ENCODE data around the gene KCNQ1. TPM values are rescaled to one million over a fixed set of nuclear protein-coding genes. Genes with fewer than 3 reads are reported as not detected.

The KCNQ1 gene
- total RNA-seq, 3 donors from 2014 or later (not counting 1 experiment from before 2014, with no cell fraction given): 1.9 to 7.8 (median 3.3) TPM

DNA sequence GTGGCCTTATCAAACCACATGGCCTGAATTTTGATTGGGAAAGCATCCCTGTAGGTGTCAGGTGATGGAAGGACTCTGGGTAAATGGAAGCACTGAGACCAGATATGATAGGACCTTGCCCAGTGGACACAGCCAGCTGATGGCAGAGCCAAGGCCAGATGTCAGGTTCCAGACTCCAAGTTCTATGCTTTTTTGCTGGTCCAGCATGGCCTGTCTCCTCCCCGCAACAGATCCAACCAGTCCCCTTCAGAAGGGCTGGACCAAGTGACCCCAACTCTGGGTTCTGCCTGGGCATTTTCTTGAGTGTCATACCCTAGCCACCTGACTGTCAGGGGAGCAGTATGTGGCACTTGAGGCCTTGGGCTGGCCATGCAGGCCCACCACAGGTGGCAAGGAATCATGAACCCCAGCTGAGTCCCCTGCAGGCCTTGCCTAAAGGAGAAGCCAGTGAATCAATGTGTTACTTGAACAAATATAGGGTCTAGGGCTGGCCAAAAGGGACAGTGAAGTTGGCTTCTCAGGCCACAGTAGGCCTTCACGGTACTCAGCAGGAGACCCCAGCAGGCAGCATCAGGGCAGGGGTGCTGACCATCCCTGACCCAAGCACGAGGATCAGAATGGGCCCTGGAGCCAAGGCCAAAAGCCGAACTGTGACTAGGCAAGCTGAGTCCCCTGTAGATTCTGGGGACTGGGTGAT, 227.9 kb downstream of the KCNQ1 start:
- intact Hi-C loops (cut with micrococcal nuclease): no loop called here
- Histone ChIP-seq H3K27ac (ENCODE audit: low read length) (no peak overlapping the region), H3K4me1 (ENCODE audit: control insufficient read depth, insufficient read depth, low read length) (no peaks in the 10 kb centered on the region), H3K4me3 (ENCODE audit: low read length) (no peak overlapping the region), H3K27me3 (ENCODE audit: control insufficient read depth, insufficient read depth, low read length) (no peaks in the 10 kb centered on the region), H3K9me3 (ENCODE audit: control insufficient read depth, insufficient read depth, low read length) (no peaks in the 10 kb centered on the region), H3K36me3 (ENCODE audit: control insufficient read depth, insufficient read depth, low read length) (no peaks in the 10 kb centered on the region)
- DNase-seq: no peak
- Mint-ChIP-seq H3K4me1 (peaks cover 0 to 10% of the 10 kb centered on the region in 2 donors), H3K9me3 (no peaks in the 10 kb centered on the region), H3K27me3 (ENCODE audit: low read depth in 2 of 2) (no peaks in the 10 kb centered on the region), H3K27ac (no peak overlapping the region), H3K4me3 (no peak overlapping the region), H3K36me3 (no peaks in the 10 kb centered on the region)
- 94% methylated on average over 4 of the region's 4 CpGs for WGBS (ENCODE audit: insufficient coverage)
- no peak for ATAC-seq
- TF ChIP-seq, protein P1, sequence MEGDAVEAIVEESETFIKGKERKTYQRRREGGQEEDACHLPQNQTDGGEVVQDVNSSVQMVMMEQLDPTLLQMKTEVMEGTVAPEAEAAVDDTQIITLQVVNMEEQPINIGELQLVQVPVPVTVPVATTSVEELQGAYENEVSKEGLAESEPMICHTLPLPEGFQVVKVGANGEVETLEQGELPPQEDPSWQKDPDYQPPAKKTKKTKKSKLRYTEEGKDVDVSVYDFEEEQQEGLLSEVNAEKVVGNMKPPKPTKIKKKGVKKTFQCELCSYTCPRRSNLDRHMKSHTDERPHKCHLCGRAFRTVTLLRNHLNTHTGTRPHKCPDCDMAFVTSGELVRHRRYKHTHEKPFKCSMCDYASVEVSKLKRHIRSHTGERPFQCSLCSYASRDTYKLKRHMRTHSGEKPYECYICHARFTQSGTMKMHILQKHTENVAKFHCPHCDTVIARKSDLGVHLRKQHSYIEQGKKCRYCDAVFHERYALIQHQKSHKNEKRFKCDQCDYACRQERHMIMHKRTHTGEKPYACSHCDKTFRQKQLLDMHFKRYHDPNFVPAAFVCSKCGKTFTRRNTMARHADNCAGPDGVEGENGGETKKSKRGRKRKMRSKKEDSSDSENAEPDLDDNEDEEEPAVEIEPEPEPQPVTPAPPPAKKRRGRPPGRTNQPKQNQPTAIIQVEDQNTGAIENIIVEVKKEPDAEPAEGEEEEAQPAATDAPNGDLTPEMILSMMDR (IDR thresholded peaks at IDR 0.05): no peak

DNA sequence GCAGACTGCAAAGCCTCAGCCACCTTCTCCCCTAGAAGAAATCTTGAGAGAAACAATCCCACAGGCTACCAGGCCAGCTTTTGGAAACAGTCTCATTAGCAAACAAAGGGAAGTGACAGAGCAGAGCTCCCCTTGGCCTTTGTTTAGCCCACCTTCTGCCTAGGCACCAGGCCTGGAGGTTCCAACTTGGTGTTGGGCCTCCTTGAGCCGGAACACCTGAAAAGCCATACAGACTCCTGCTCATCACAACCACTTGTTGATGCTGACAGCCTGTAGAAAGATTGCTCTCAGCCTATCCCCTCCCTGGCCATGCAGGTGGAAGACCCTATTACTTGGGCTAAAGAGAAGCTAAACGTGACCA, 228.4 kb downstream of the KCNQ1 start:
- no peak overlapping the region for H3K4me3 ChIP-seq (ENCODE audit: low read length)
- Mint-ChIP-seq H3K4me1 (peaks cover 0 to 6% of the 10 kb centered on the region in 2 donors), H3K4me3 (no peak overlapping the region), H3K36me3 (no peaks in the 10 kb centered on the region), H3K9me3 (no peaks in the 10 kb centered on the region), H3K27me3 (ENCODE audit: low read depth in 2 of 2) (no peaks in the 10 kb centered on the region), H3K27ac (no peak overlapping the region)
- no peaks in the 10 kb centered on the region for H3K36me3 ChIP-seq (ENCODE audit: control insufficient read depth, insufficient read depth, low read length)
- no peaks in the 10 kb centered on the region for H3K4me1 ChIP-seq (ENCODE audit: control insufficient read depth, insufficient read depth, low read length)
- WGBS (ENCODE audit: insufficient coverage): 81% methylated on average over 2 of the region's 2 CpGs
- intact Hi-C loops (cut with micrococcal nuclease): no loop called here
- DNase-seq (no peak), ATAC-seq (no peak)
- no peaks in the 10 kb centered on the region for H3K27me3 ChIP-seq (ENCODE audit: control insufficient read depth, insufficient read depth, low read length)
- no peak overlapping the region for H3K27ac ChIP-seq (ENCODE audit: low read length)
- TF ChIP-seq, protein P1 (IDR thresholded peaks at IDR 0.05): no peak
- H3K9me3 ChIP-seq (ENCODE audit: control insufficient read depth, insufficient read depth, low read length): no peaks in the 10 kb centered on the region

DNA sequence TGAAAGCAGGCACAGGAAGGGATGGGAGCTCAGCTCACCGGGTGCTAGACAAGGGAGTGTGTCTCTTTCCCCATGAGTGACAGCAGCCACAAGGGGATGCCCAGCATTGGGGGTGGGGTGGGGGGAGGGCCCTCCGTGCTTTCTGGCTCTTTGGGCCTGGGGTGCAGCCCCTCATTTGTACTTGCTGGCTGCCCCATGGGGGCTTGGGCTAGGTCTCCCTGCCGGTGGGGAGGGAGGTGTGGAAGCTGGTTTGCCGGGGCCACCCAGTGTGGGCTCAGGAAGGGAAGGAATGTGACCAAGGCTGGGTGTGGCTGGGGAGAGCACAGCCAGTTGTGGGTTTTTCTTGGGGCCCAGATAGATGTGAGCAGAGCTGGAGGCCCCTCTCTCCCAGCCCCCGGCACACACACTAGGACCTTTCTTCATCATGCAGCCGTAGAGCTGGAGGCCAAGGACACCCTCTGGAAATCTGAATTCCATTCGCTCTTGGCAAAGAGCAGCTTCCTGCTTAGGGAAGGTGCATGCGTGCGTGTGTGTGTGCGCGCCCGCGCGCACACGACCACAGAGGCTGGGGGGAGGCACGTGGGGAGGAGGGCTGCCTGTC, 229.2 kb downstream of the KCNQ1 start:
- WGBS (ENCODE audit: insufficient coverage): 88% methylated on average over 16 of the region's 16 CpGs
- ATAC-seq: no peak

More for the DNA sequence above, 229.2 kb downstream of the KCNQ1 start:
- Mint-ChIP-seq H3K27ac (no peak overlapping the region), H3K4me3 (no peak overlapping the region), H3K9me3 (no peaks in the 10 kb centered on the region), H3K4me1 (no peaks in the 10 kb centered on the region), H3K36me3 (no peaks in the 10 kb centered on the region), H3K27me3 (ENCODE audit: low read depth in 2 of 2) (no peaks in the 10 kb centered on the region)
- H3K27me3 ChIP-seq (ENCODE audit: control insufficient read depth, insufficient read depth, low read length): no peaks in the 10 kb centered on the region
- DNase-seq: no peak
- no peak overlapping the region for H3K4me3 ChIP-seq (ENCODE audit: low read length)
- intact Hi-C loops (cut with micrococcal nuclease): no loop called here
- H3K4me1 ChIP-seq (ENCODE audit: control insufficient read depth, insufficient read depth, low read length): no peaks in the 10 kb centered on the region
- TF ChIP-seq, protein P1 (IDR thresholded peaks at IDR 0.05): no peak
- H3K27ac ChIP-seq (ENCODE audit: low read length): no peak overlapping the region
- no peaks in the 10 kb centered on the region for H3K36me3 ChIP-seq (ENCODE audit: control insufficient read depth, insufficient read depth, low read length)
- H3K9me3 ChIP-seq (ENCODE audit: control insufficient read depth, insufficient read depth, low read length): no peaks in the 10 kb centered on the region
